ENCODE measurements around the gene SBNO2.

SBNO2 gene

GRCh38 chr19:1085053-1085658, 88.9 kb downstream of the SBNO2 start:
- DNase-seq = no peak

GRCh38 chr19:1084024-1084868, 89.8 kb downstream of the SBNO2 start:
- DNase-seq = no peak

GRCh38 chr19:1082928-1083816, 90.9 kb downstream of the SBNO2 start:
- no peak for DNase-seq

GRCh38 chr19:1082165-1082927, 91.7 kb downstream of the SBNO2 start:
- DNase-seq = peak; percentile 50

- no peak for DNase-seq
Observed at GRCh38 chr19:1081301-1082164, 92.5 kb downstream of the SBNO2 start.

- DNase-seq = no peak
Observed at GRCh38 chr19:1080360-1081161, 93.5 kb downstream of the SBNO2 start.

GRCh38 chr19:1079566-1080111, 94.4 kb downstream of the SBNO2 start:
- no peak for DNase-seq

- peak; percentile 87 for DNase-seq
Observed at GRCh38 chr19:1076951-1077350, 97.1 kb downstream of the SBNO2 start.

GRCh38 chr19:1076046-1076386, 98.1 kb downstream of the SBNO2 start:
- DNase-seq = no peak

GRCh38 chr19:1074544-1075283, 99.4 kb downstream of the SBNO2 start:
- DNase-seq = peak; percentile 86

- no peak for DNase-seq
Observed at GRCh38 chr19:1073956-1074517, 100.0 kb downstream of the SBNO2 start.

GRCh38 chr19:1073063-1073955, 100.8 kb downstream of the SBNO2 start:
- no peak for DNase-seq

GRCh38 chr19:1072371-1073015, 101.6 kb downstream of the SBNO2 start:
- DNase-seq = no peak

GRCh38 chr19:1070931-1071791, 102.9 kb downstream of the SBNO2 start:
- no peak for DNase-seq

- no peak for DNase-seq
Observed at GRCh38 chr19:1070576-1070930, 103.5 kb downstream of the SBNO2 start.

- peak; percentile 93 for DNase-seq
Observed at GRCh38 chr19:1069009-1069779, 104.9 kb downstream of the SBNO2 start.
